ENCODE measurements around the gene HOXD11.

GRCh38 chr2:176079285-176079830 is 27.7 kb upstream of the HOXD11 start:
- no peak for TF ChIP-seq EZH2phosphoT487 (IDR thresholded peaks at IDR 0.05; ENCODE audit: low read depth)
- no peak for TF ChIP-seq CTCF (IDR thresholded peaks at IDR 0.05; ENCODE audit: low read depth, low read length)
